B cell (primary cell): ENCODE results near the gene CTSO. TPM values are rescaled to one million over a fixed set of nuclear protein-coding genes. Genes with fewer than 3 reads are reported as not detected.

Experiments used
- ATAC-seq: fragments of 200-7000 bp; cut with Tn5 transposase; one replicate; pipeline ENCODE4 v1.10.0; 2021; ENCODE audit warnings: low read depth, mild to moderate bottlenecking, moderate number of reproducible peaks, moderate library complexity
- CTCF ChIA-PET: fragments of 350-600 bp; sonication (Branson Sonifier 250); formaldehyde crosslinking; loops from one replicate; lab custom pipeline; 2021; ENCODE audit warnings: antibody characterized with exemption, inconsistent platforms; lab: Charles Lee
- POLR2A ChIA-PET: fragments of 350-600 bp; sonication (Branson Sonifier 250); formaldehyde crosslinking; loops from one replicate; lab custom pipeline; 2021; ENCODE audit warnings: antibody characterized with exemption; lab: Charles Lee
- DNase-seq: peaks from one replicate; pipeline ENCODE4 v3.0.0; 2013
- H2AFZ ChIP-seq: 2 replicates; pipeline ENCODE4 v1.6.1; 2012; ENCODE audit warnings: mild to moderate bottlenecking, low read depth, low read length; ENCODE audit not compliant: insufficient read depth, poor library complexity, severe bottlenecking
- H3K27ac ChIP-seq, 2 donors: 1 replicate in 1 of 2; 2 replicates in 1 of 2; pipeline ENCODE4 v1.5.1; 2012 to 2013; ENCODE audit warnings: low read length in 2 of 2, mild to moderate bottlenecking in 2 of 2, moderate library complexity in 1 of 2
- H3K27me3 ChIP-seq, 4 experiments: fragments of 200-600 bp in 1 of 4; sonication (generic) in 1 of 4; replicated peaks in 1 of 4; 1 replicate in 2 of 4; 2 replicates in 2 of 4; pipeline versions ENCODE4 v1.6.1 to v1.7.0; 2013 to 2016; ENCODE audit warnings: low read length in 3 of 4, mild to moderate bottlenecking in 2 of 4, mixed read lengths in 1 of 4, moderate library complexity in 1 of 4; ENCODE audit not compliant: insufficient read depth in 4 of 4, control insufficient read depth in 3 of 4; ENCODE audit errors: control extremely low read depth in 1 of 4
- H3K36me3 ChIP-seq, 2 experiments: replicated peaks in 1 of 2; 1 replicate in 1 of 2; 2 replicates in 1 of 2; pipeline versions ENCODE4 v1.6.1 to v1.7.1; 2013; ENCODE audit warnings: low read length in 1 of 2; ENCODE audit not compliant: insufficient read depth in 2 of 2, control insufficient read depth in 1 of 2; ENCODE audit errors: control extremely low read depth in 1 of 2, extremely low read depth in 1 of 2
- H3K4me1 ChIP-seq, 2 donors: fragments of 200-600 bp in 1 of 2; sonication (generic) in 1 of 2; 1 replicate in 1 of 2; 2 replicates in 1 of 2; pipeline versions ENCODE4 v1.5.1 to v1.6.1; 2013 to 2017; ENCODE audit warnings: low read length in 2 of 2; ENCODE audit not compliant: control insufficient read depth in 2 of 2, insufficient read depth in 2 of 2
- H3K4me2 ChIP-seq: replicated peaks from 2 replicates; pipeline ENCODE3; 2012; ENCODE audit warnings: mild to moderate bottlenecking, low read depth, low read length; ENCODE audit not compliant: poor library complexity, severe bottlenecking
- H3K4me3 ChIP-seq, 5 experiments: fragments of 200-600 bp in 1 of 5; sonication (generic) in 1 of 5; 1 replicate in 3 of 5; 2 replicates in 2 of 5; pipeline versions ENCODE4 v1.5.1 to v1.7.0; 2011 to 2016; ENCODE audit warnings: low read length in 4 of 5, mild to moderate bottlenecking in 4 of 5, low read depth in 2 of 5, control low read depth in 1 of 5, moderate library complexity in 1 of 5; ENCODE audit not compliant: insufficient read depth in 1 of 5; ENCODE audit errors: control extremely low read depth in 1 of 5, extremely low read depth in 1 of 5
- H3K79me2 ChIP-seq: fragments of 200-600 bp; sonication (generic); one replicate; pipeline ENCODE4 v1.6.0; 2016; ENCODE audit warnings: low read length; ENCODE audit not compliant: control insufficient read depth, insufficient read depth
- H3K9ac ChIP-seq: fragments of 200-600 bp; sonication (generic); 2 replicates; pipeline ENCODE4 v1.6.1; 2017; ENCODE audit warnings: mild to moderate bottlenecking, low read length, moderate library complexity
- H3K9me3 ChIP-seq, 3 donors: one replicate each; pipeline versions ENCODE4 v1.6.1 to v1.7.1; 2013; ENCODE audit warnings: low read length in 2 of 3; ENCODE audit not compliant: control insufficient read depth in 2 of 3, insufficient read depth in 1 of 3; ENCODE audit errors: control extremely low read depth in 1 of 3
- H4K20me1 ChIP-seq: 2 replicates; pipeline ENCODE4 v1.6.0; 2012; ENCODE audit warnings: mild to moderate bottlenecking, low read length; ENCODE audit not compliant: insufficient read depth, control insufficient read depth, poor library complexity, severe bottlenecking
- H3K27ac Mint-ChIP-seq: one replicate; pipeline ENCODE4 v1.8.0; 2021; ENCODE audit warnings: mixed read lengths
- H3K27me3 Mint-ChIP-seq: one replicate; pipeline ENCODE4 v1.8.0; 2021; ENCODE audit warnings: mixed read lengths
- H3K4me1 Mint-ChIP-seq: one replicate; pipeline ENCODE4 v1.8.0; 2021; ENCODE audit warnings: mixed read lengths
- H3K4me3 Mint-ChIP-seq: one replicate; pipeline ENCODE4 v1.8.0; 2021; ENCODE audit warnings: mixed read lengths
- H3K9me3 Mint-ChIP-seq: one replicate; pipeline ENCODE4 v1.8.0; 2022; ENCODE audit warnings: mixed read lengths; ENCODE audit not compliant: insufficient read depth
- CTCF ChIP-seq: fragments of 200-600 bp; IDR thresholded peaks from one replicate; pipeline ENCODE4 v1.8.0; 2022; ENCODE audit warnings: antibody characterized with exemption, mild to moderate bottlenecking
- EZH2 ChIP-seq: IDR thresholded peaks from 2 replicates; pipeline ENCODE4 v1.6.1; 2012; ENCODE audit warnings: borderline replicate concordance, low read depth, mild to moderate bottlenecking, moderate library complexity, low read length; ENCODE audit not compliant: insufficient read depth, poor library complexity, severe bottlenecking
- WGBS: methylation state at CpG from one replicate; pipeline ENCODE4 v1.1.5; 2013; ENCODE audit warnings: missing lambda C conversion rate; ENCODE audit not compliant: insufficient coverage; 5-methylcytosine and 5-hydroxymethylcytosine counted together
- intact Hi-C: fragments of 100-400 bp; cut with micrococcal nuclease; formaldehyde crosslinking; loops from one replicate; pipeline ENCODE4 v1.10.0; 2022
- polyA plus RNA-seq: library from polyadenylated mRNA; depleted of rRNA; stranded (reverse); fragments of >200 nt; gene quantifications from 2 replicates; pipeline ENCODE4 v1.2.3, GENCODE V29; 2012
- total RNA-seq, 2 donors: library from RNA; stranded (reverse); fragments of 120-200 nt in 1 of 2; gene quantifications; 1 replicate in 1 of 2; 2 replicates in 1 of 2; pipeline versions ENCODE4 v1.2.3 to v1.2.4, GENCODE V29; 2013 to 2022

CTSO gene
- total and polyA plus RNA-seq, 2 donors (not counting 1 experiment from before 2014, with no cell fraction given), result 8.5 to 15.5 TPM

DNA sequence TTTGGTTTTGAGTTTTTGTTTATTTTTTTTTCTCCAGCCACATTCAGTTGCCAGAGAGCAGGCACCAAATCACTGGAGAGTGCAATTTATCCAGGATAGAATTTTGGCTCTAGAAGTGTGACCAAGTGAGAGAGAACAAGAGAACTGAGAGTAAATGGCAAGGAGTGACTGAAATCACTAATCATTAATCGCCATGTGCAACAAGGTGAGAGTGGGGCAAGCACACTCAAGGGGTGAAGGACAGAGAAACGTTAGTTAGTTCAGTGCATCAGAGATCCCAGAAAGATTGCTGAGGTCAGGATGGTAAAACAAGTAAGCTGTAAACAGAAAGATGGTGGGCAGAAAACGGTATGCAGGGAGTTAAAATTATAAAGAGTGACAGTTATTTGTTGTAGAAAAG is 69.8 kb downstream of the CTSO start:
- peaks cover 0 to 2% (median 0%) of the 10 kb centered on the region in 4 experiments for H3K27me3 ChIP-seq
- DNase-seq (no peak), ATAC-seq (no peak)
- no peak overlapping the region for H3K9ac ChIP-seq
- no peaks in the 10 kb centered on the region for H3K4me1 ChIP-seq
- H3K79me2 ChIP-seq, result no peaks in the 10 kb centered on the region
- no peak overlapping the region for H2AFZ ChIP-seq
- whole genome bisulfite sequencing, result 100% methylated on average over 3 of the region's 3 CpGs
- no peak overlapping the region for H3K27ac ChIP-seq
- no peak overlapping the region for H3K4me3 ChIP-seq
- Mint-ChIP-seq H3K27me3 (no peaks in the 10 kb centered on the region), H3K27ac (no peak overlapping the region), H3K4me1 (no peaks in the 10 kb centered on the region), H3K4me3 (no peak overlapping the region), H3K9me3 (peaks cover 2% of the 10 kb centered on the region)
- H3K9me3 ChIP-seq, result no peaks in the 10 kb centered on the region
- no peaks in the 10 kb centered on the region for H4K20me1 ChIP-seq
- POLR2A ChIA-PET, result no interaction called here
- no peak overlapping the region for H3K4me2 ChIP-seq
- intact Hi-C loops, result no loop called here
- CTCF ChIA-PET, result no interaction called here
- H3K36me3 ChIP-seq, result no peaks in the 10 kb centered on the region
- TF ChIP-seq CTCF (no peak), EZH2 (no peak)

DNA sequence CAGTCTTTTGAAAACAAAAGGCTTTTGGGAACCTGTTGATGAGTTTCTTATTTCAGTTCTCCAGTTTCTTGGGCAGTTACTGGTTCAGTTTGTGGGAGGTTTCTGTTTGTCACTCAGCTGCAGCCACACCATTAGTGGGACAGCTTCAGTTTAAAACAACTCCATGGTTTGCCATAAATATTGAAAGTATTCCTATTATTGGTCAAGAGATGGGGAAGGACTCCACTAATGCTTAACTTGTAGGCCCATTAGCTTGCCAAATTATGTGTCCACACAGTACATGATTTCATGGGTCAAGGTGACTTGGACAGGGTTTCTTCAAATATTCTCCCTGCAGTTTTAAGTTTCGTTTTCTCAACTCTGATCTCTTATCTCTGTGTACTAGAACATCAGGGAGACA is 72.1 kb downstream of the CTSO start:
- CTCF ChIA-PET, result no interaction called here

More for the DNA sequence above, 72.1 kb downstream of the CTSO start:
- DNase-seq (no peak), ATAC-seq (no peak)
- WGBS, result no CpG with 5 or more reads among the region's 1 CpG
- no peak overlapping the region for H3K27ac Mint-ChIP-seq
- intact Hi-C loops, result no loop called here
- H3K27me3 Mint-ChIP-seq, result no peaks in the 10 kb centered on the region
- no peak overlapping the region for H3K4me2 ChIP-seq
- peaks cover 0 to 3% (median 2%) of the 10 kb centered on the region in 3 donors for H3K9me3 ChIP-seq
- no peaks in the 10 kb centered on the region for H3K79me2 ChIP-seq
- H3K4me3 ChIP-seq, result no peak overlapping the region
- no peak overlapping the region for H3K4me3 Mint-ChIP-seq
- H3K4me1 Mint-ChIP-seq, result no peaks in the 10 kb centered on the region
- H4K20me1 ChIP-seq, result no peaks in the 10 kb centered on the region
- no peaks in the 10 kb centered on the region for H3K36me3 ChIP-seq
- H3K9ac ChIP-seq, result no peak overlapping the region
- H3K27ac ChIP-seq, result no peak overlapping the region
- POLR2A ChIA-PET, result no interaction called here
- TF ChIP-seq EZH2 (no peak), CTCF (no peak)
- no peak overlapping the region for H2AFZ ChIP-seq
- H3K27me3 ChIP-seq, result no peaks in the 10 kb centered on the region
- peaks cover 2% of the 10 kb centered on the region for H3K9me3 Mint-ChIP-seq
- no peaks in the 10 kb centered on the region for H3K4me1 ChIP-seq
